Duodenal mucosa (tissue), 2 donors: ENCODE data around the gene FOSL2.

Experiments used
- H3K27ac ChIP-seq: one replicate; pipeline ENCODE4 v1.7.0; 2013; ENCODE audit warnings: low read depth, low read length
- H3K27me3 ChIP-seq, 2 donors: one replicate each; pipeline ENCODE4 v1.7.0; 2013; ENCODE audit warnings: low read length in 2 of 2, control low read depth in 1 of 2; ENCODE audit not compliant: insufficient read depth in 2 of 2, control insufficient read depth in 1 of 2
- H3K36me3 ChIP-seq, 2 donors: one replicate each; pipeline ENCODE4 v1.7.0; 2013; ENCODE audit warnings: low read length in 2 of 2, control low read depth in 1 of 2; ENCODE audit not compliant: insufficient read depth in 2 of 2, control insufficient read depth in 1 of 2
- H3K4me1 ChIP-seq, 2 donors: one replicate each; pipeline ENCODE4 v1.7.0; 2013; ENCODE audit warnings: low read length in 2 of 2, control low read depth in 1 of 2; ENCODE audit not compliant: insufficient read depth in 2 of 2, control insufficient read depth in 1 of 2
- H3K4me3 ChIP-seq, 2 donors: one replicate each; pipeline ENCODE4 v1.7.0; 2013; ENCODE audit warnings: low read length in 2 of 2, low read depth in 1 of 2
- H3K9ac ChIP-seq, 2 donors: one replicate each; pipeline ENCODE4 v1.7.0; 2013; ENCODE audit warnings: low read length in 2 of 2, low read depth in 1 of 2
- H3K9me3 ChIP-seq, 2 donors: one replicate each; pipeline ENCODE4 v1.7.0; 2013; ENCODE audit warnings: low read length in 2 of 2, control low read depth in 1 of 2; ENCODE audit not compliant: control insufficient read depth in 1 of 2

Gene FOSL2

DNA sequence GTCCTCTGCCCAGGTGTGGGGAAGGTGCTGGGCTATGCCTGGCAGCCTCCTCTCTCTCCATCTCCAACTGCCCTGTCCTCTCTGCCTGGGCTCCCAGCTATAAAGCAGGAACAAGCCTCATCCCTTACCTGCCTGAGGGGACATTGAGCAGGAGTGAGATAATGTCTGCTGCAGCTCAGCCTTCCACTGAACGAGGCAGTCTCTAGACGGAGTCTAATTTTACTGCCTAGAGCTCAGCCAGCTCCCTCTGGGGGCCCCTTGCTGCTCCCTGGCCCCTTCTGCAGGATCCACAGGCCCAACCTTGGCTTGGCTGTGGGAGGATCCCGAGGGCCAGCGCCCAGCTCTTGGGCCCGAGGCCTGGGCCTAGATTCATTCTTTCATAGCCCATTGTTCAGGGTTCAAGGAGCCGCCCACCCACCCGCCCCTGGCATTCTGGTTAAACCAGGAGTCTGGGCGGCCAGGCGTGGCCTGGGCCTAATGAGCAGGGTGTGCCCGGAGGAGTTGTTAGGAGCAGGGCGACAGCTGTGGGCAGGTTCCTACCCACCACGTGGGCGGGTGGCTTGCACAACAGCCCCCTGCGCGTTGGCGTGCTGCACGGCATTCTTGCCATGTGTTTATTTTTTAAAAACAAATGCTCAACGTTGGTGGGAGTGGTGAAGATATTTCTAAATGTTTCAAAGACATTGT lies 44.6 kb downstream of the FOSL2 start:
- H3K27me3 ChIP-seq = no peaks in the 10 kb centered on the region
- H3K9me3 ChIP-seq = peaks cover 0 to 6% of the 10 kb centered on the region in 2 donors
- no peak overlapping the region for H3K4me3 ChIP-seq
- H3K4me1 ChIP-seq = peaks cover 32% of the 10 kb centered on the region in 2 donors
- H3K9ac ChIP-seq = no peak overlapping the region
- no peaks in the 10 kb centered on the region for H3K36me3 ChIP-seq
- peak overlapping the region; percentile 22 for H3K27ac ChIP-seq

DNA sequence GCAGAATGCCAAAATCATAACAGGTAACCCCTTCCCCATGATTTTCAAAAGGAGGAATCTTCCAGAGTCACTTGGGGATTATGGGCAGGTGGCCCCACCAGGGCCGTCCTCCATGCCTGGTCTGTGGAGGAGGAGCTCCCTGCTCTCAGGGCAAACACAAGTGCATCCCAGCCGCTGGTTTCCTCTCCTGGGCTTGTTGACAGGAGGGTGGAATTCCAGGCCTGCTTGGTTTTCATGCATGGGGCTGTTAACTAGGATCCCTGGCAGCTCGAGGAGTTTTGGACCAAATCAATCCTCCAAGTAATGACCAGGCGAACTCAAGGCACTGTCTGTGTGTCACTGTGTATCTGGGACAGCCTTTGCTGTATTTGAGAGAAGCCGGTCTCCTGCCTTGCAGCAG lies 45.3 kb downstream of the FOSL2 start:
- peaks cover 32% of the 10 kb centered on the region in 2 donors for H3K4me1 ChIP-seq
- no peaks in the 10 kb centered on the region for H3K36me3 ChIP-seq
- H3K27ac ChIP-seq = no peak overlapping the region
- no peak overlapping the region for H3K9ac ChIP-seq
- H3K4me3 ChIP-seq = no peak overlapping the region
- peaks cover 0 to 6% of the 10 kb centered on the region in 2 donors for H3K9me3 ChIP-seq
- no peaks in the 10 kb centered on the region for H3K27me3 ChIP-seq

DNA sequence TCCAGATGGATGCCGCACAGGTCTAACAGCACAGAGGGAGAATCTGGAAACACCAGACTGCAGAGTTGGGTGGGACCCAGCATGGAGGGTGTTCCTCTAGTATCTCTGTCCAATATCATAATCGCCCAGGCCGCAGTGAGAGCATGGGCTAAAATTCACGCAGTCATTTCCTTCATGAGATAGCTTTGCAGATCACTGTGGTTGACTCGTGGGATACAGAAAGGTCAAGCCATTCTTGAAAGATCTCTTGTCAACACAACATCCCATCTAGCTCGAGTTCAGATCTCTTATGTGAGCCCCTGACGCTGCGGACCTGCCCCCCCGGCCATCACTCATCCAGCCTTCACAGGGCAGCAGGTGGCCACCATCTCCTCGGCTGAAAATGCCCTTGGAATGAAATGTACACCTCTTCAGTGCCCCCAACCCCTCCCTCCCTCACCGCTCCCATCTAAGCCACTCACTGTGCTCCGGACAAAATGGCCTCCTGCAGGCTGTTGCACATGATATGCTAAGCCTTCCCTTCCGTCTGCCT lies 45.9 kb downstream of the FOSL2 start:
- no peak overlapping the region for H3K27ac ChIP-seq
- H3K36me3 ChIP-seq = no peaks in the 10 kb centered on the region
- no peak overlapping the region for H3K4me3 ChIP-seq
- H3K9me3 ChIP-seq = no peaks in the 10 kb centered on the region
- H3K9ac ChIP-seq = no peak overlapping the region
- peaks cover 32% of the 10 kb centered on the region in 2 donors for H3K4me1 ChIP-seq
- H3K27me3 ChIP-seq = no peaks in the 10 kb centered on the region

DNA sequence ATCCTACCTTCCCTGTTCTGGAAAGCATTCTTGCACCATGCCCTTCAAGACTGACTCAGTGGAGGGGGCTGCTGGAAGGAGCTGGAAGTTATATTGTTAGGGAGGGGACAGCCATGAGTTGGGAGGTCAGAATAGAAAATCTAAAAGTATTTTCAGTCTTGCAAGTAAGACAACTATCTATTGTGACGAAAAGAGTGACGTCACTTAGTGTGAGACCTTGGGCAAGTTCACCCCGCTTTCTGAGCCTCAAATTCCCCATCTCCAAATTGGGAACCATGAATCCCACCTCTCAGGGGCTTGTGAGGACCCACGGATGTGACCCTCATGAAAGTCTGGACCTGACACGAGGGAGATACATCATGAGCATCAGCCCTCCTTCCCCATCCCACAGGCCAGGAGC lies 46.5 kb downstream of the FOSL2 start:
- Histone ChIP-seq H3K27me3 (no peaks in the 10 kb centered on the region), H3K9ac (no peak overlapping the region), H3K27ac (no peak overlapping the region), H3K4me3 (no peak overlapping the region), H3K9me3 (no peaks in the 10 kb centered on the region), H3K36me3 (no peaks in the 10 kb centered on the region), H3K4me1 (peaks cover 32% of the 10 kb centered on the region in 2 donors)

DNA sequence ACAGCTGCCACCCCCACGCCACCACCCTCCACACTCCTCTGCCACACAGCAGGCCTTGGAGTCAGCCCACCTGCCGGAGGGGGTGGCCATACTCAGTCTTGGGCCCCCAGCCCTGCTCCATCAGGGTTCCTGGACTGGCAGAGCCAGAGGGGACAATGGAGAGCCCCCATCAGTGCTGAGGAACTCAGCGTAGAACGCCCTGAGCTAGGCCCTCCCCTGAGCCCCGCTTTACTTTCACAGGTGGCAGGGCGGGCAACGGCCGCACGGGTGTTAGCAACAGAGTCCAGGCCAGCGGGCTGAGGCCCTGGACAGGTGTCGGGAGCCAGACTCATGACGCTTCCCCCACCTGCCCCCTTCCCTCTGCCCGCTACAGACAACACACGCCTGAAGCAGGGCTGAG lies 47.1 kb downstream of the FOSL2 start:
- Histone ChIP-seq H3K4me3 (no peak overlapping the region), H3K36me3 (no peaks in the 10 kb centered on the region), H3K9me3 (no peaks in the 10 kb centered on the region), H3K27ac (no peak overlapping the region), H3K9ac (no peak overlapping the region), H3K4me1 (peaks cover 26 to 28% of the 10 kb centered on the region in 2 donors), H3K27me3 (no peaks in the 10 kb centered on the region)

DNA sequence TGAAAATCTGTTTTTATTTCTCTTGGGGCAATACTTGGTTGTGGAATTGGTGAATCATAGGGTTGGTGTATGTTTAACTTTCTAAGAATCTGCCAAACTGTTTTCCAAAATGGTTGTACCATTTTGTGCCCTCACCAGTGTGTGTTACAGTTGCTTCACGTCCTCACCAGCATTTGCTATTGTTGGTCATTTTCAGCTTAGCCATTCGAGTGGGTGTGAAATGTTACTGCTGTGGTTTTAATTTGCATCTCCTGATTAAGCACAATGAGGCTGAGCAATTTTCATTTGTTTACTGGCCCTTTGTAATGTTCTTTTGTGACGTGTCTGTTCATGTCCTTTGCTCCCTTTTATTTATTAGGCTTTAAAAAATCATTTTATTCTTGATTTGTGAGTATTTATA lies 49.7 kb downstream of the FOSL2 start:
- H3K9me3 ChIP-seq = no peaks in the 10 kb centered on the region
- peaks cover 5 to 7% of the 10 kb centered on the region in 2 donors for H3K4me1 ChIP-seq
- H3K36me3 ChIP-seq = no peaks in the 10 kb centered on the region
- no peaks in the 10 kb centered on the region for H3K27me3 ChIP-seq
- no peak overlapping the region for H3K4me3 ChIP-seq
- no peak overlapping the region for H3K9ac ChIP-seq
- no peak overlapping the region for H3K27ac ChIP-seq

DNA sequence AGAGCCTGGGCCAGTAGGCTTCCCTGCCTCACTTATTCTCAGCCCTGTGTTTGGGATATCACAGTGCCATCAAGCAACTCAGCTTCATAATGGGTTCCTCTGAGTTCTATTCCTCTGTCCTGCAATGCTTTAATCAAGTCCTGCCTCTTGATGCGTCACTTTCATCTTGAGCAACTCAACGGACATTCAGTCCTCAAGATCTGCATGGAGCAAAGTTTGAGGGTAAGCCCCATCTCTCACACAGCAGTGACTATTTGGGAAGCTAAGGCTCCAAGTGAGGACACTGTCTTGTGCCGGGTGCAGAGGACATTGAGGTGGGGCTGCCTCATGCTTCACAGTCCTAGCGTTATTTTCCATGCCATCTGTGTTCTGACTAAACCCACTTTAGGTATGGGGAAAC lies 52.3 kb downstream of the FOSL2 start:
- Histone ChIP-seq H3K9me3 (no peaks in the 10 kb centered on the region), H3K4me3 (no peak overlapping the region), H3K4me1 (no peaks in the 10 kb centered on the region), H3K27me3 (no peaks in the 10 kb centered on the region), H3K36me3 (no peaks in the 10 kb centered on the region), H3K27ac (no peak overlapping the region), H3K9ac (no peak overlapping the region)

DNA sequence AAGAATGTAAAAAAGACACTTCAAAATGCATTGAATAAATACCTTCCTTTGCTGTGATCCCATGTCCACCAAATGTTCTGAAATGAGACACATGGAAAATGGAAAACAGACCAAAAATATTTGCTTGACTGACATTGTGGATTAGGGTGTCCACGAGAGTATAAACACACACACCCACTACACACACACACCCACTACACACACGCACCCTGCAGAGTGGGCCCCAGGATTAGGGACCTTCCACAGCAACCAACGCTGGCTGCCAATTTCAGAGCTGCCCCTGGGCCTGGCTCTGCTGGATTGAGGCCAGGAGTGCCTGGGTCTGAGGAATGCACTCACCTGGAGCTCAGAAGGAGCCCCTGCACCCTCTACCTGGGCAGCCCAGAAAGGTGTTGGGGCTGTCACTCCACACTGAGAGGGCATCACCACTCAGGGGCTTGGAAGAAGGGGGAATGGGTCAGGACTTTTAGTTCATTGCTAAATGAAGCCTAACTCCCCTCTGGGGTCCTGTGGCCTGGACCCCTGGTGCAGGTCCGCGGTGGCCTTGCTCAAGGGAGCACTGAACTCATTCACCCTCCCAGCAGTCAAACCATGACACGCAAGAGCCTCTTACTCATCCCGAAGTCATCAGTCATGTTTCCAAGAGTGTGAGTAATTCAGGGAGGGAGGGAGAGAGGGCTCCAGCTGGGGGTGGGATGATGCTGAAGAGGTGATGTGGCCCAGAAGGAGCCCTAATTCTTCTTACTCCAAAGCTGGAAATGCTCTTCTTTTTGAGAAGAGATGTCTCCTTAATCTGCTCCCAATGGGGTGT lies 53.0 kb downstream of the FOSL2 start:
- H3K9ac ChIP-seq = no peak overlapping the region
- H3K4me1 ChIP-seq = no peaks in the 10 kb centered on the region
- no peaks in the 10 kb centered on the region for H3K9me3 ChIP-seq
- H3K27ac ChIP-seq = no peak overlapping the region
- H3K27me3 ChIP-seq = no peaks in the 10 kb centered on the region
- no peak overlapping the region for H3K4me3 ChIP-seq
- no peaks in the 10 kb centered on the region for H3K36me3 ChIP-seq

DNA sequence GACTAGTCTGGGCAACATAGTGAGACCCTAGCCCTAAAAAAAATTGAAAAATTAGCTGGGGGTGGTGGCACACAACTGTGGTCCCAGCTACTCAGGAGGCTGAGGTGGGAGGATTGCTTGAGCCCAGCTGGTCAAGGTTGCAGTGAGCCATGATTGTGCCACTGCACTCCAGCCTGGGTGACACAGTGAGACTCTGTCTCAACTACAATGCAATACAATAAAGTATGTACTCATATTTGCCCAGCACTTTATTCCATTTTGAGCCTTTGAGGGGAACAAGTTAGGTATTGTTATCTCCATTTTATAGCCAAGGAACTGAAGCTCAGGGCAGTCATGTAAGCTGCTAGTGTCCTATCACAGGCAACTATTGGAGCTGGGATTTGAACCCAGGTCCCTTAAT lies 53.9 kb downstream of the FOSL2 start:
- Histone ChIP-seq H3K4me1 (no peaks in the 10 kb centered on the region), H3K36me3 (no peaks in the 10 kb centered on the region), H3K4me3 (no peak overlapping the region), H3K27ac (no peak overlapping the region), H3K9ac (no peak overlapping the region), H3K27me3 (no peaks in the 10 kb centered on the region), H3K9me3 (no peaks in the 10 kb centered on the region)

DNA sequence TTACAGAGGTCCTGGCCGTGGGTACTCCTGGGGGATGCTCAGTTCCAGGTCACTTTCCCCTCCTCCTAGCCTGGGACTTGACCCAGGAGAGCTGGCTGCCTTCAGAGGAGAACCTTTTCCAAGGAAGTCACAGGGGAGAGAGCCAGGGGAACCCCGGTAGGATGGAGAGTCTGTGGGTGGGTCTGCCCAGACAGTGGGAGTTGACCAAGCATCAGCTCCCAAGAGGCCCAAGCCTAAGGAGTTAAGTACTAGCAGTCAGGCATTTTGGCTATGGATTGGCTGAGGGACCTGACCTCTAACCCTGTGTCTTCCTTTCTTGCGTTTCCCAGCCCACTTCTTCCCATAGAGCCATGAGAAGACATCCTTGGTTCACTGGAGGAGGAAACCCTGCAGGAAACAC lies 54.4 kb downstream of the FOSL2 start:
- no peaks in the 10 kb centered on the region for H3K9me3 ChIP-seq
- H3K9ac ChIP-seq = no peak overlapping the region
- no peaks in the 10 kb centered on the region for H3K36me3 ChIP-seq
- no peak overlapping the region for H3K4me3 ChIP-seq
- H3K27ac ChIP-seq = no peak overlapping the region
- H3K4me1 ChIP-seq = no peaks in the 10 kb centered on the region
- no peaks in the 10 kb centered on the region for H3K27me3 ChIP-seq
